Stimulated activated CD4-positive, alpha-beta T cell treated with anti-CD3 and anti-CD28 coated beads, Interleukin-15, amount 100 ng/mL, for 48 hours (primary cell): ENCODE measurements around the gene UBAP1L.

Source experiments
- DNase-seq, 2 donors: peaks; one replicate each; pipeline ENCODE4 v3.0.0-alpha.2; 2020; ENCODE audit warnings: low read depth in 2 of 2

The UBAP1L gene

DNA sequence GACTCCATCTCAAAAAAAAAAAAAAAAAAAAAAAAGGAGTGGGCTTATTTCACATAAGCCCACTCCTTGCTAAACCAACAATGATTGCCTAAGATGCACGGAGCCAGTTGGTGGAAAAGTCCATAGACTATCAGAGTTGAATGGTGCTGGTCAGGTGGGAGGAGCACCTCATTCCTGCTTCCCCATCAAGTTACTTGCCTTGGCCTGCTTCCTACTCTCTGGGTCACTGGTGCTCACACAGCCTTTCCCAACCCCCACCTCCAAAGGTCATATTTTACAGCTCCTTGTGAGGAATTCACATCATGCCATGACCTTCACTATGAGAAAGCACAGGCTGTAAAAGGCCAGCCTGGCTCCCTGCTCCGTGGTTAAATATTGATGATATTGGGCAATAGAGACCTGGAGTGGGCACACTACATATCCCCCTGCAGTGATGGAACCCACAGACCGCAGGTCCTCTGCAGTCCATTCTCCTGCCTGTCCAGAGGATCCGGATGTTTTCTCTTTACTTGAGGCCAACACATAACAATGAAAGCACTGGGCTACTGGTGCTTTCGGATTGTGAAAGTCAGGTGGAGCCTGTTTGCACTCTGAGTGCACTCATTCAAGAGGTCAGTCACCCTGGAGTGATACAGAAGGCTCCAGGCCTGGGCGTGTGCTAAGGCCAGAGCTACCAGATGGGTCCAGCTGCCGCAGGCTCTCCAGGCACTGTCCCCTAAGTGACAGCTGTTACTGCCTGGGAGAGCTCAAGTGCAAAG is 70.1 kb downstream of the UBAP1L start, which contains the start of gene SLC51B:
TSS of gene SLC51B (plus strand) at position 664 of the 758 bp plus-strand sequence. CDS start 4,618 bp downstream, outside the sequence.
- DNase-seq = no peak

GRCh38 chr15:65044218-65044617 is 70.8 kb downstream of the UBAP1L start:
- peak in 1 of 2 donors; percentile 11 for DNase-seq

- DNase-seq = no peak
Measured at GRCh38 chr15:65042776-65043327, 72.1 kb downstream of the UBAP1L start.
